GM04503 (cell line): ENCODE results near the gene YEATS4.
A peak's percentile ranks its signal among the peaks of the same experiment; 100 is the strongest.

Experiments
- DNase-seq: peaks from one replicate; pipeline ENCODE4 v3.0.0-alpha.2; 2012; ENCODE audit warnings: low read depth

YEATS4 gene

GRCh38 chr12:69435644-69436043 lies 76.1 kb downstream of the YEATS4 start:
- peak; percentile 21 for DNase-seq

GRCh38 chr12:69437073-69437472 lies 77.5 kb downstream of the YEATS4 start:
- no peak for DNase-seq

GRCh38 chr12:69438539-69438938 lies 79.0 kb downstream of the YEATS4 start:
- DNase-seq: no peak

- no peak for DNase-seq
These were observed 80.5 kb downstream of the YEATS4 start for GRCh38 chr12:69440016-69440415.
